ENCODE results near the gene CTU1.

CTU1 gene

DNA sequence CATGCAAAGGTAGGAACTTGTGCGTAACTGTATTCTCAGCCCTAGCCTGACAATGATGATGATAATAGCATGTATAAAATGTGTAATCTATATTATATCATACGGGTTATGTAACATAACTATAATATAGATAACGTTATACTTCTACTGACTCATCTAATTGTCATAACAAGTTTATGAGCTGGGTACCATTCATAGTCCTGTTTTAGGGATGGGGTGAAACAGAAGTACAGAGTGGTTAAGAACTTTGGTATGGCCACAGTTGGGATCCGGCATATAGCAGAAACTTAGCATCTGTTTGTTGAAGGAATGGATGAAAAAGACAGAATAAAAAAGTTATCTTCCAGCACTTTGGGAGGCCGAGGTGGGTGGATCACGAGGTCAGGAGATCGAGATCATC is 5.2 kb downstream of the CTU1 start:
- no peak for DNase-seq

DNA sequence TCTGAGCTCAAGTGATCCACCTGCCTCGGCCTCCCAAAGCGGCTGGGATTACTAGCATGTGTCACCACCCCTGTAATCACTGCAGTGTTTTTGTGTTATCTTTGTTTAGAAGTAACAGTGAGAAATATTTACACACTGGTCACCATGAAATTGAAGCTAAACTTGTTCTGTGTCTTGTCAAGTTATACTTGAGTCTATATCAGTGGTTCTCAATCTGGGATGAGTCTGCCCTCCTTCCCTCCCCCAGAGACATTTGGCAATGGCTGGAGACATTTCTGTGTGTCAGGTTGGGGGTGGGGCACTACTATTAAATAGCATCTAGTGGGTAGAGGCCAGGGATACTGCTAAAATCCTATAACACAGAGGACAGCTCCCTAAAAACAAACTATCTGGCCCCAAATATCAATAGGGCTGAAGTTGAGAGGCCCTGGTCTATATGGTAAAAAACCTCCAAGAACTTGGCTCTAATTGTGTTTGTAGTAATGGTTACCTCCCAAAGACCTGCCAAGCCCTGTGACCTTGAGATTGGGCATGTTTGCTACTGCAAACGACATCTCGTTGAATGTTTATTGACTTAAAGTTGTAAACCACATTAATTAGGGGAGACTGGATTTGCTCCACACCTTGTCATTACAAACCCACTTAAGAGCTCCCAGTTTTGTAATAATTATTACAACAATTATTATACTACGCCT is 6.9 kb downstream of the CTU1 start:
- no peak for DNase-seq

DNA sequence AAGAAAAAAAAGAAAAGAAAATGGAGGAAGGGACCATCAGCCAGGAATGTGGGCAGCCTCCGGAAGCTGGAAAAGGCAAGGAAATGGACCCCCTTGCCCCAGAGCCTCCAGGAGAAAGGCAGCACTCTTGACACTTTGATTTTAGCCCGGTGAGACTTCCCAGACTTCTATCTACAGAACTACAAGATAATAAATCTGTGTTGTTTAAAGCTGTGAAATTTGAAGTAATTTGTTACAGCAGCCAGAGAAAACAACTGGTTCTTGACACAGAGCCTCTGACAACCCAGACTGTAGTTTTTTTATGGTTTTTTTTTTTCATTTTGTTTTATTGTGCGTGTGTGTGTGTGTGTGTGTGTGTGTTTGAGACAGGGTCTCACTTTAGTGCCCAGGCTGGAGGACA is 7.6 kb downstream of the CTU1 start:
- no peak for DNase-seq

DNA sequence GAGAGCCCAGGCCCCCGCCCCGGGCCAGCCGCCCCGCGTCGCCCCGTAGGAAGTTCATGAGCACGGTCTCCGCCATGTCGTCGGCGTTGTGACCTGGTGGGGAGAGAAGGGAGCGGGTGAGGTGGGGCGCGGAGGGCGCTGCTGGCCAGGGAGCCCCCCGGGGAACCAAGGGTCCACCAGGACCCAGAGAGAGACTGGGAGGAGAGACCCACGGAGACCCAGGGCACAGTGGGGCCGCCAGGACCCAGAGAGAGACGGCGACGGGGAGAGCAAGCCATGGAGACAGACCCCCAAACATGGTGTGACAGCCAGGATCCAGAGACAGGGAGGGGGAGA is 9.2 kb downstream of the CTU1 start:
- DNase-seq: no peak

DNA sequence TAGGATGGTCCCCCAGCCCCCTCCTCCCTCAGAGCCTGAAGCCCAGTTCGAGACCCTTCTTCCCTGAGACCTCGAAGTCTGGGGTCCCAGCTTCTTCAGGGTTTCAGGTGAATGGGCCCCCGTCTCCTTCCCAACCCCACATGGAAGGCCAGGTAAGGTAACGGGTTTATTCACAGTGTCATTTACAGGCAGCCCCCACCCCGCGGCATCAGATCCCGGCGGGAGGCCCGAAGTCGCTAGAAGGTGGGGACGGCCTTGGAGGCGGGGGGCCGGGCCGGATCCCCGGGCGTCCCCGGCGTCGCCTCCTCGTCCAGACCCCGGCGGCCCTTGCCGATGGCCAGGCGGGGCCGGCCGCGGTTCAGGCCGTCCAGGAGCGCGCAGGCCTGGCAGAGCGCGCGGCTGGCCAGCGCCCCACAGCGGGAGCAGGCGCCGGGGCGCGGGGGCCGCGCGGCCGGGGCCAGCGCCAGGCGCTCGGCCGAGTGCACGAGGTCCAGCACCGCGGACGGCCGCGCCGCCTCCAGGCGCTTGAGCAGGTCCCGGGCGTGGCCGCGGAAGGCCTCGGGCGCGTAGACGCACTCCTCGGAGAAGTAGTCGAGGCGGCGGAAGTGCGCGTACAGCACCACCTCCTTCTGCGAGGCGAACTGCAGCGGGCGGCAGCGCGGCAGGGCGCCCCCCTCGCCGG is 9.7 kb downstream of the CTU1 start:
- DNase-seq: no peak

DNA sequence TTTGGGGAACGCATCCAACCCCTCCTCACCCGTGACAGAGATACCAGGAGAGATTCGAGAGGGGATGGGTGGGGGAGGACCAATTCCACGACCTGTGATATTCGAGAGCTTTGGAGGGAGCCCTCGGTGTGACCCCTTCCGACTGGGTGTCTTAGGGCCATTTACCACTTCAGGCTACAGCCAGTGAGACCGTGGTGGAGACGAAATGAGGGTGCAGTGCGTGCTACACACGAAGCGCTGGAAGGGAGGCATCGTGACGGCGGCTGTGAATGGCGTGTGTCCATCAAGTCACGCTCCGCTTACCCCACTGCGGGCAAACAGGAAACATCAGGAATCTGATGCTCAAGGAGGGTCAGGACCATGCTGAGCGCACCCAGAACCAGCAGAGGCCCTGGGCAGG is 10.4 kb downstream of the CTU1 start:
- no peak for DNase-seq

DNA sequence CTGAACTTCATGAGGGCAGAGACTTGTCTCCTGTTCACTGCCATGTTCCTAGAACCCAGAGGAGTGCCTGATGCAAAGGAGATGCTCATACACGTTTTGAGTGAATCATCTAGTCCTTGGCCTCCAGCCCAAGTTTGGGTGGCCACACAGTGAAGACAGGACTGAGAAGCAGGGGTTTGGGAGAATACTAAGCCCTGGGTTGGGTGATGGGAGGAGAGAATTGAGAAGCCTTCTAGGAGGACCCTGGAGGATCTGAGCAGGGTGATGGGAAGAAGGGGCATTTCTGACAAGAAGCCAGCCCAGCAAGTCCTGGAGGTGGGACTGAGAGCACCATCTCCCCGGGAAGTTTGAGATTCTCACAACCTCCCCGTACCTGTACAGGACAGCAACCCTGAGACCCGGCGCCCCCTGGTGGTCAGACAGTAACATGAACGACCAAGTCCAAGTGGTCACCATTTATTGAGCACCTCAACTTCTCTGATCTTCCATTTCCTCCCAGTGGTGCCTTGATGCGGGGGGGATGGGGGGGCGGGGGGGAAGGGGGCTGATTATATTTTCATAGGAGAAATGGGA is 11.0 kb downstream of the CTU1 start:
- DNase-seq: no peak

DNA sequence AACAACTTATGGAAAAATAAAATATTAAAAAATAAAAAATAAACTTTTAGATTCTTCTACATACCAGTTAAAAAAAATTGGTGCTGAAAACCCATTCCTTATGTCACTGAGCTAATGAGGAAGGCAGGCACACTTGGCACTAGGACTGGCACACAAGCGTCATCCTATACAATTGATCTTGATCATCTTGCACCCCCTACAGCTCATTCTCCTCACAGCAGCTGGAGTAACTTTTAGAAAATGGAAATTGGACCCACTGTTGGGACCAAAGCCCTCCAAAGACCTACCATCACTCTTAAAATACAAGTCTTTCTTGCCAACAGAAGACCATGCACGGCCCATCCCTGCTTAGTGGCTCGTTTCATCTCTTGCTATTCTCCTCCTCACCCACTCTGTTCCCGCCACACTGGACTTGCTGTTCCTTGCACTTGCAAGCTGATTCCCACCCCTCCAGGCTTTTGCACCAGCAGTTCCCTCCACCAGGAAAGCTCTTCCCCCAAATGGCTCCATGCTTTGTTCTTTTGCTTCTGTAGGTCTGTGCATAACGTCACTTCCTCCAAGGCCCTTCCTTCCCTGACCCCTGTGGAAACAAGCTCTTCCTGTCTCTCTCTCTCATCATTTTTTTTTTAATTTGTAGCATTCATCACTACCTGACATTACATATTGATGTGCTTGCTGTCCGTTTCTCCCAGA is 11.6 kb downstream of the CTU1 start:
- no peak for DNase-seq

DNA sequence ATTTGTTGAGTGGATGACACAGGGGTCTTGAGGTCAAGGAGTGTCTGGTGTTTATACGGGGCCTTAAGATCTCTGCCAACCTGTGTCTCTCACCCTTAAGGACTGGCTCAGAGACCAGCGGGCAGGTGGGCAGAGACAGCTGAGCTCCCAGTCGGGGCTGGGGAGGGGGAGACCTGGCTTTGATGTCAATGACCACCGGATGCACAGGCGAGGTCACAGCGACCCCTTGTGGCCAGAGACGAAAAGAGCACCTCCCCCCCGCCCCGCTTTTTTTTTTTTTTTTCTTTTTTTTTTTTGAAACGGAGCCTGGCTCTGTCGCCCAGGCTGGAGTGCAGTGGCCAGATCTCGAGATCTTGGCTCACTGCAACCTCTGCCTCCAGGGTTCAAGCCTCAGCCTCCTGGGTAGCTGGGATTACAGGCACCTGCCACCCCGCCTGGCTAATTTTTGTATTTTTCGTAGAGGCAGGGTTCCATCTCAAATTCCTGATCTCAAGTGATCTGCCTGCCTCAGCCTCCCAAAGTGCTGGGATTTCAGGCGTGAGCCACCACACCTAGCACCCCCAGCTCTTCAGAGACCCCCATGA is 13.4 kb downstream of the CTU1 start:
- no peak for DNase-seq

DNA sequence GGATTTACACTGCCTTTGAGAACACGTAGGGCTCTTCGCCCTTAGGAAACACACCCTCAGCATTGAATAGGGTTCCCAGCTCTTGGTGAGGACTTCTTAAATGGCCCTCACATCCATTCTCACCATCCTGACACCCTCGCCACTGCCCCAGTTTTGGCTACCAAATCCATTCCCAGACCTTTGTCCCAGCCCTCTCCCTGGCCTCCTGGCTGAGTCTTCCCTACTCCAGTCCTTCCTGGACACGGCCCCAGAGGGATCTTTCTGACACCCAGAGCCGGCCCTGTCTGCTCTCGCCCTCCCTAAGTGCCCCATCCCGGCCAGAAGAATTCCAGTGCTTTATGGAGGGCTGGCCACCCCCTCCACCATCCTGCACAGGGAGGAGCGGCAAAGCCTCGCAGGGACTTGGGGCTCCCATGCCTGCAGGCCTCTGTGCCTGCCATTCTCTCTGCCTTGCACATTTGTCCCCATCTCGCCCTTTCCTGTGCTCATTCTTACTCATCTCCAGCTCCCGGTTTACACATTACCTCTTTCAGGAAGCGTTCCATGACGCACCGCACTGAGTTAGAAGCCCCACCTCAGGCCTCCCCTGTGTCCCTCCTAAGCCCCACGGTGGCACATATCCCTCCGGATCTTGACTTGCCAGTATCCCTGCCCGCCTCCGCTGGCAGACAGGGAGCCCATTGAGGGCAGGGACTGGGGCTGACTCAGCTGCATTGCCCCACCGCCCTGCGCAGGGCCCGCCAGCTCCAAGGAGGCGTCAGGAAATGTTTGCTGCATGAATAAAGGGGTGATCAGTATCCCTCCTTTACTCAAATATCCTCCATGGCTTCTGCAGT is 14.5 kb downstream of the CTU1 start:
- no peak for DNase-seq

DNA sequence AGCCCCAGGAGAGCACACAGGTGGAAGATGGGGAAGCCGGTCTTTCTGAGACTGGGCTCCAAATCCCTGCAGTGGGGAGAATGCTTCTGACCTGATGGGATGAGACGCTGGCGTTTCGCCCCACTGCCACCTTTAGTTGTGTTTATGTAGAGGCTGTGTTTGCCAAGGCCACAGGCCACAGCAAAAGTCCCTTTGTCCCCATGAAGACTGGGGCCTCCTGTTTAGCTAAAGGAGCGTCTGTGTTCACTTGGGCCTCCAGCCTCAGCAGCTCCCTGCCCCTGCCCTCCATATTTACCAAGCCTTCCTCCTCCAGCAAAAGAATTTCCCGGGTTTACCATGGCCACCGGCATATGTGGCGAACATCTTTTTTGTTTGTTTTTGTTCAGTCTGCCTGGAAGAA is 15.1 kb downstream of the CTU1 start:
- DNase-seq: no peak

DNA sequence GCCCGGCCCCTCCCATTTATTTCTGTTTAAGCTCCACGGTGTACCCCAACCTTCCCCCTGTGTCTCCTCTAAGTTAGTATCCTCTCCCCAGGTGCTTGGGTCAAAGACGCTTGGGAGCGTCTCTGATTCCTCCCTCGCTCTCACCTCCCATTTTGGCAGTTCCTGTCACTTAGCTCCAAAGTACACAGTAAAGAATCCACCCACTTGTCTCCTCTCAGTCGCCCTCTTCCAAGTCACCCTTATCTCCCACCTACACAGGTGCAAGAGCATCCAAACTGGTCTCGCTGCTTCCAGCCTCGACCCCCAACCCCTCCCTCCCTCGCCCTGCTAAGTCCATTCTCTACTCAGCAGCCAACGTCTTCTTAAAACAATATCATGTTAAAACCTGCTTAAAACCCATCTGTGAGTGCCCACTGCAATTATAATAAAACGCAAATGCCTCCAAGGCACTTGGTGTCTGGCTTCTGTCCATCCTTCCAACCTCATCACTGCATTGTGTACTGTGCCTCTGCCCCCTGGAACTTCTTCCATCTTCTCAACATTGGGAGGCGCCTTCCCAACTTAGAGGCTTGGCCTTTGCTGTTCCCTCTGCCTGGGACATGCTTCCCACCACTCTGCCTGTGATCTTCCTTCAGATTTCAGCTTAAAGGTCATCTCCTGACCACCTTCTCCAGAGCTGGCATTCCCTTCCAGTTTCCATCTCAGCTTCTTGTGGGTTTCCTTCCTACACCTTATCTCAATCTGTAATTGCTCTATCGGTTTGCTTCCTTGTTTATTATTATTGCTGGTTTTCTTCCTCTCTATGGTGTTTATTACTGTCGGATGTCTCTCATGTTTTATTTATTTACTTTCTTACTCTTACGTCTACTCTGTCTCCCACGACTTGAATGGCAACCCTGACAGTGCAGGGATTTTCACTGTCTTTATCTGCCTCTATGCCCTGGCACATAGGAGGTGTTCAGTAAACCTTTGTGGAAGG is 16.0 kb downstream of the CTU1 start:
- DNase-seq: no peak

DNA sequence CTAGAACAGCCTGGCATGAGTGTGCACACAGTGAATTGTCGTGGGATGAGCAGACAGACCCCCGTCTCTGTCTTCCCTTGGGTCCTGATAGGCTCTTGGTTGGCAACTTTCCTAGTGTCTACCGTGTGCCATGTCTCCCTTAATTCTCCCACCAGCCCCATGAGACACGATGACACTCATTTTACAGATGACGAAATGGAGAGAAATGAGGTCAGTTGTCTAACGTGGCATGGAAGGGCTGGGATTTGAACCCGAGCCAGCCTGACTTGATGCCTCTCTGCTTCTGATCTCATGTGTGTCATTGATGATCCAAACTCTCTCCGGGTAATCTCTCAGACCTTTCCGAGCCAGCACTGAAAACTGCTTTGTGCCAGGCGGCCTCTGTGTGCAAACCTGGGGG is 17.1 kb downstream of the CTU1 start:
- DNase-seq: no peak

DNA sequence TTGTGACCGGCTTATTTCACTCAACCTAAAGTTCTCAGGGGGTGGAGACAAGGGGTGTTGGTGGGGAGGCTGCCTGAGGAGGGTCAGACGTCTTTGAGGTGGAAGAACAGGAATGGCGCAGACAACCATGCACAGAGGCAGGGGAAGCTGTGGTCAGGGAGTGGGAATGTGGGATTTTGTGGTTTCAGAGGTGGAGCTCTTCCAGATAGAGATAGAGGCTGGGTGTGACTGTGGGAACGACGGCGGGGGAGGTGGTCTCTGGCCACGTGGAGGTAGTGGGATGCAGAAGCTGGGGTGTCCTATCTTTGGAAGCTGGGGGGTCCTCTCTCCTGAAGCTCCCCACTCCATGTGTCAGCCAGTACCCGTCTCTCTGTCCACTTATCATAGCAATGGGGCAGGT is 17.7 kb downstream of the CTU1 start:
- no peak for DNase-seq

DNA sequence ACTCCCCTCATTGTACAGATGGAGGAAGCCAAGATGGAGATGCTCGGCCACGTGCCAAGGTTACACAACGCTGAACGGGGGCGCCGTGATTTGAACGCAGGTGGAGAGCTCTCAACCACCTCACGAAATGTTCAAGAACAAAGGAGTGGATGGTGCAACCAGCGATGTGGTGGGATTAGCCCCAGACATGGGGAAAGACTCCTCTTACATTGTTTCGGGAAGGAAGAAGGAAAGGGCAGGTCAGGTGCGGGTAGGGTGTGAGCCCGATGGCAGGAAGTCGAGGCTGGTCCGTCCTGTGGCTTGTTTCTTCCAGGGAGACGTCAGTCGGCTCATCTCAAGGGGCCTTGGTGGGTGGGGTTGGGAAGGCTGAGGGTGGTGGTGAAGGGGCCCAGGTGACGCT is 18.4 kb downstream of the CTU1 start:
- no peak for DNase-seq

DNA sequence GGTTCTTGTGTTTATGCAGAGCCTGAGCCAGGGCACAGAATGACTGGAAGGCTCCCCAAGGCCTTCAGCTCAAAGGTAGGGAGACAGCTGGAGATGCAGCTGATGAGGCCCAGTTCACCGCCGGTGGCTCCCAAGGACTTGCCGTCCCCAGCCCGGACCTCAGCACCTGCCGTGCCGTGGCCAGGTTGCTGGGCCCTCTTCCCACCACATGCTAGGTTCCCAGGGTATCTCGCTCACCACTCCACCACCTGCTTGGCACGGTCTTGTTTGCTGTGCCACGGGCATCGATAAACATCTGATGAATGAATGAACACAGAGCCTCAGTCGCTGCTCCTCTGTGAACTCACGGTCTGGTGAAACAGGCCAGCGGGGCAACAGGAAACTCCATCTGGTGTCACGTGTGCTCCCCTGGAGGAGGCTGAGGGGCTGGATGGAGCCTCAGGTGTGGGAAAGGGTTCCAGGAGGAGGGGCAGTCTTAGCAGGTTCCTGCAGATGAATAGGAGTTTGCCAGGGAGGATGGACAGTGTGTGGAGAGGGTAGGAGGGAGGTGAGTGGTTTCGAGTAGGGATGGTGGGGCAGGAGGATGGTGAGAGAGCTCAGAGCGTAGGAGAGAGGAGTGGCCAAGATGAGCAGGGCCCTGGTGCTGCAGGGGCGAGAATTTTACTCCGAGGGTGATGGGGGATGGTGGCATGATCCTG is 21.9 kb downstream of the CTU1 start:
- no peak for DNase-seq

DNA sequence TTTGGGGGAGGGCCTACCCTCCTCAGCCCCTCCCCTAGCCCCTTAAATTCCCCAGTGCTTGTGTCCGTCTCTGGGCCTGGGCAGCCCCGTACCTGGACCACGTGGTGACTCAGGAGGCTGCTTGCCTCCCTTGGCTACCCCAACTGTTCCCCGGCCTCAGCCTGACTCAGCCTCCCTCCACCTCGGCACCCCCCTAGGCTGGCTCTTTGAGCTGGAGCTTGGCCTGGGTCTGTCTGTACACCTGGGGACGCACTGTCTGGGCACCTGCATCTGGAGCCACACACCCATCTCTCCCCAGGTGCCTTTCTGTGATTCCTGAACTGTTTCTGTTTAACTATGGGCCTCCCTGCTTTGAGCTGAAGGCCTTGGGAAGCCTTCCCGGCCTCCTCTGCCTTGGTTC is 23.7 kb downstream of the CTU1 start:
- no peak for DNase-seq

DNA sequence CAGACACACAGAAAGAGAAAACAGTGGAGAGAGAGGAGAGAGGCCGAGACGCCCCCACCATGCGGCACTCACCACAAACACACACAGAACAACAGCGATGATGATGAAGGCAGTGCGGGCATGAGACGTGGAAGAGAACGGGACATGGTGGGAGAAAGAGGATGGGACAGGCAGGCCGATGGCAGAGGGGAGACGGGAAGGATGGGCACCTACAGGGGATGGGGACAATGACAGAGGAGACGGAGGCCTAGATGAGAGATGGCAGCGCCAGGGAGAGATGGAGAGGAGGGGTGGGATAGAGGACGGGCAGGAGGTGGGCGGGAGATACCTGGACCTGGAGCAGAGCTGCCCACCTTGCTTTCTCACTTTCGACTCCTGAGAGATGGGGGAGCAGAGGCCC is 24.4 kb downstream of the CTU1 start:
- DNase-seq: no peak

DNA sequence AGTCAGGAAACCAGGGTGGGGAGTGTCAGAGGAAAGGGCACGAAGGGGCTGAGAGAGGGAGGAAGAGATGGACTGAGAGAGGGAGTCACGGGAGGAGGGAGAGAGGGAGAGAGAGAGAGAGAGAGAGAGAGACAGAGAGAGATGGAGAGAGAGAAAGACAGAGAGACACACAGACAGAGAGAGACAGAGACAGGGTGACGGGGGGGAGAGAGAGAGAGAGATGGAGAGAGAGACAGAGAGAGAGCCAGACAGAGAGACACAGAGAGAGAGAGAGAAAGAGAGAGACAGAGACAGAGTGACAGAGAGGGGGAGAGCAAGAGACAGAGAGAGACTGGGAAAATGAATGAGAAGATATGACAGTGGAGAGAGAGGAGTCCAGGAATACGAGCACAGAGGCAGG is 25.0 kb downstream of the CTU1 start:
- DNase-seq: no peak

DNA sequence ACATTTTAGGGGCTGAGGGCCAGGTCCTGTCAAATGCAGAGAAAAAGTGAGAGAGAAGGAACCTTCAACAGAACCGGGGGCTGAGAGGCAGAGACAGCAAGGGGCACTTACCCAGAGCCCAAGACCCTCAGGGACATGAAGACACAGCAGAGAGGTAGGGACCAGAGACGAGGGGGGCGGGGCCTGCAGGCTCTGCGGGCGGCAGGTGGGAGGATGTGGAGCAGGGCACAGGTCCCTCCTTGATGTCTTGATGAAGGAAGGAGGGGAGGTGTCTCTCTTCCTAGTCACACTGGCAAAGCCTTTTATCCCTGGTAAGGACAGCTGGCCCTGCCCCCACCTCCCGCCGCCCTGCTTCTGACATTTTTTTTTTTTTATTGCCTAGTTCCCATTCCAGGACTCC is 25.6 kb downstream of the CTU1 start, which contains the start of gene KLK14:
TSS of gene KLK14 (minus strand) at position 277 of the 400 bp plus-strand sequence. CDS start at position 4, 273 bp downstream.
- DNase-seq: no peak

DNA sequence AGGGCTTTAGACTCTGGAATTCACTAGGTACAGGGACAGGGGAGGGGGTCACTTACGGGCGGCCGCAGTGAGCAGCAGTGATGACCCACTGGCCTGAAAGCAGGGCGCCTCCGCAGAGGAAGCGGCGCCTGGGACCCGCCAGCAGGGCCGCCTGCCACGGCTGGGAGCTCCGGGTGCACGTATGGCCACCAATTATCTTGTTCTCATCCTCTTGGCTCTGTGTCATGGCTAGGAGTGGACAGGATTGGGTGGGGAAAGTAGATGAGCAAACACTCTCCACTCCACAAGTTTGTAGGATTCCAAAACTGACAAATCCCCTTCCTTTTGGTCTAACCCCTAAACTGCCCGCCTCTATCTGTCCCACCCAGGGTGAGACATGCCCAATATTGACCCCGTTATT is 26.7 kb downstream of the CTU1 start:
- DNase-seq: no peak
